Pancreas (tissue), 10 donors: ENCODE results near the gene KCNK5. TPM values are rescaled to one million over a fixed set of nuclear protein-coding genes. Genes with fewer than 3 reads are reported as not detected.

Experiments
- ATAC-seq, 4 donors: fragments of 200-7000 bp; cut with Tn5 transposase; one replicate each; pipeline versions ENCODE4 v1.8.0 to v1.9.1; 2020; ENCODE audit warnings: mild to moderate bottlenecking in 4 of 4, moderate library complexity in 4 of 4
- DNase-seq, 6 donors: peaks; one replicate each; pipeline ENCODE4 v3.0.0-alpha.2; 2020
- FAIRE-seq: peaks from 2 replicates; lab custom pipeline; 2012; peaks lifted over from hg19 to GRCh38; lab: Jason Lieb, UNC
- H3K27ac ChIP-seq, 4 donors: fragments of 200-600 bp; sonication (generic); 1 replicate in 3 of 4; 2 replicates in 1 of 4; pipeline versions ENCODE4 v1.5.0 to v1.8.0; 2020
- H3K27me3 ChIP-seq, 4 donors: fragments of 200-600 bp; one replicate each; pipeline ENCODE4 v1.8.0; 2021
- H3K36me3 ChIP-seq, 3 donors: fragments of 200-600 bp; sonication (generic) in 1 of 3; one replicate each; pipeline versions ENCODE4 v1.5.0 to v1.8.0; 2020 to 2021
- H3K4me1 ChIP-seq, 3 donors: fragments of 200-600 bp; one replicate each; pipeline ENCODE4 v1.8.0; 2021
- H3K4me3 ChIP-seq, 4 donors: fragments of 200-600 bp; sonication (generic) in 2 of 4; one replicate each; pipeline versions ENCODE4 v1.5.0 to v1.8.0; 2020 to 2021
- H3K9me3 ChIP-seq, 4 donors: fragments of 200-600 bp; one replicate each; pipeline ENCODE4 v1.8.0; 2021
- WGBS, 2 donors: extraction: QIAGEN DNeasy Blood & Tissue Kit; methylation state at CpG; one replicate each; pipeline ENCODE4 v1.1.7; 2013; 5-methylcytosine and 5-hydroxymethylcytosine counted together
- intact Hi-C, 3 donors: fragments of 100-400 bp; cut with DNase I; formaldehyde crosslinking; loops; one replicate each; pipeline versions ENCODE4 v1.11.1 to v1.14.2; 2022
- polyA plus RNA-seq, 2 donors: library from polyadenylated mRNA; stranded (reverse); fragments of 200-250 nt; gene quantifications; one replicate each; pipeline ENCODE4 v1.2.3, GENCODE V29; 2013
- total RNA-seq, 6 donors: library from RNA; stranded (reverse); fragmentation: NEBNext Ultra II Directional in 4 of 6; extraction: Animal tissue kit (Norgen Biotek cat#: 25700) in 4 of 6; gene quantifications; one replicate each; pipeline versions ENCODE4 v1.2.1 to v1.2.4, GENCODE V29; 2021 to 2023
- TF ChIP-seq, protein P1 (sequence below), 4 donors: fragments of 200-600 bp; sonication (generic) in 3 of 4; IDR thresholded peaks; one replicate each; pipeline versions ENCODE4 v1.5.0 to v1.8.0; 2021; ENCODE audit warnings: antibody characterized with exemption in 4 of 4
- donor health status: healthy with polysubstance abuse.
- donor health status: DM: no; HTN: no; CAD: no; lungs with moderate emphysema.
- donor health status: DM: no; HTN: no; CAD: no.
- donor health status: control.
- donor health status: control.
- donor health status: Bipolar disorder and iron deficiency.
- donor health status: DM: yes; HTN: yes; CAD: no.
- donor health status: DM: no; HTN: no; CAD: no.
- donor health status: DM: no; HTN: no; CAD: no.
- donor health status: DM: yes; HTN: yes; CAD: no.

KCNK5 gene
- total and polyA plus RNA-seq, 8 donors = 10.8 to 32.4 (median 19.8) TPM

GRCh38 chr6:39181826-39182225, 47.4 kb downstream of the KCNK5 start:
- TF ChIP-seq, protein P1, sequence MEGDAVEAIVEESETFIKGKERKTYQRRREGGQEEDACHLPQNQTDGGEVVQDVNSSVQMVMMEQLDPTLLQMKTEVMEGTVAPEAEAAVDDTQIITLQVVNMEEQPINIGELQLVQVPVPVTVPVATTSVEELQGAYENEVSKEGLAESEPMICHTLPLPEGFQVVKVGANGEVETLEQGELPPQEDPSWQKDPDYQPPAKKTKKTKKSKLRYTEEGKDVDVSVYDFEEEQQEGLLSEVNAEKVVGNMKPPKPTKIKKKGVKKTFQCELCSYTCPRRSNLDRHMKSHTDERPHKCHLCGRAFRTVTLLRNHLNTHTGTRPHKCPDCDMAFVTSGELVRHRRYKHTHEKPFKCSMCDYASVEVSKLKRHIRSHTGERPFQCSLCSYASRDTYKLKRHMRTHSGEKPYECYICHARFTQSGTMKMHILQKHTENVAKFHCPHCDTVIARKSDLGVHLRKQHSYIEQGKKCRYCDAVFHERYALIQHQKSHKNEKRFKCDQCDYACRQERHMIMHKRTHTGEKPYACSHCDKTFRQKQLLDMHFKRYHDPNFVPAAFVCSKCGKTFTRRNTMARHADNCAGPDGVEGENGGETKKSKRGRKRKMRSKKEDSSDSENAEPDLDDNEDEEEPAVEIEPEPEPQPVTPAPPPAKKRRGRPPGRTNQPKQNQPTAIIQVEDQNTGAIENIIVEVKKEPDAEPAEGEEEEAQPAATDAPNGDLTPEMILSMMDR (IDR thresholded peaks at IDR 0.05) = no peak
- Histone ChIP-seq H3K27ac (no peak overlapping the region), H3K4me1 (peaks cover 0 to 12% (median 0%) of the 10 kb centered on the region in 3 donors), H3K27me3 (no peaks in the 10 kb centered on the region), H3K36me3 (no peaks in the 10 kb centered on the region), H3K4me3 (no peak overlapping the region), H3K9me3 (no peaks in the 10 kb centered on the region)
- no peak for ATAC-seq
- intact Hi-C loops = no loop called here
- peak in 1 of 6 donors; percentile 13 for DNase-seq
- no peak for FAIRE-seq
- 92 to 95% methylated on average over 4 of the region's 4 CpGs for WGBS, 2 donors

DNA sequence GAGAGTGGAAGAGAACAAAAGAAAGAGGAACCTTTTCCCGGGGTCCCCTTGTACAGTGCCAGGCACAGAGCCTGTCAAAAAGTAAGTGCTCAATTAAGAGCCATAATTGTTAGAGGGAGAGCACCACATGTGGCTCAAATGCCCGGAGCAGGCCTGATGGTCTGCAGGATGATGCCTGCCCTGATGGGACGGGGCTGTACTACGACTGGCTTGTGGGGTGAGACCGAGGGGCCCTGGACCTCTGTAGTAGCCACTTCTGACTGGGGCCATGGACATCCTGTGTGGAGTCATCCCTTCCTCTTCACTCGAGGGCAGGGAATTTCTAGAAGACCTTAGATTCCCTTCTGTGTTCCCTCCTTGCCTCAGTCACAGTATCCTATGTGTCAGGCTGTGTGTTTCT, 47.9 kb downstream of the KCNK5 start:
- intact Hi-C loops = no loop called here
- H3K4me1 ChIP-seq = peaks cover 0 to 12% (median 0%) of the 10 kb centered on the region in 3 donors
- ATAC-seq (no peak), FAIRE-seq (no peak), DNase-seq (peak in 1 of 6 donors; percentile 22)
- 81 to 90% methylated on average over 6 of the region's 6 CpGs for WGBS, 2 donors
- no peaks in the 10 kb centered on the region for H3K9me3 ChIP-seq
- TF ChIP-seq, protein P1 (IDR thresholded peaks at IDR 0.05) = no peak
- H3K4me3 ChIP-seq = no peak overlapping the region
- no peak overlapping the region for H3K27ac ChIP-seq
- H3K36me3 ChIP-seq = no peaks in the 10 kb centered on the region
- no peaks in the 10 kb centered on the region for H3K27me3 ChIP-seq

GRCh38 chr6:39178804-39179203, 50.5 kb downstream of the KCNK5 start:
- FAIRE-seq (no peak), ATAC-seq (no peak), DNase-seq (no peak)
- intact Hi-C loops = no loop called here
- no peaks in the 10 kb centered on the region for H3K4me1 ChIP-seq
- 53 to 65% methylated on average over 4 of the region's 4 CpGs for WGBS, 2 donors
- H3K27me3 ChIP-seq = no peaks in the 10 kb centered on the region
- no peaks in the 10 kb centered on the region for H3K9me3 ChIP-seq
- no peaks in the 10 kb centered on the region for H3K36me3 ChIP-seq
- TF ChIP-seq, protein P1 (IDR thresholded peaks at IDR 0.05) = no peak
- no peak overlapping the region for H3K4me3 ChIP-seq
- no peak overlapping the region for H3K27ac ChIP-seq

GRCh38 chr6:39178235-39178634, 51.0 kb downstream of the KCNK5 start:
- intact Hi-C loops = no loop called here
- DNase-seq = peak in 1 of 6 donors; percentile 12
- no peaks in the 10 kb centered on the region for H3K36me3 ChIP-seq
- no peak for ATAC-seq
- TF ChIP-seq, protein P1 (IDR thresholded peaks at IDR 0.05) = no peak
- WGBS, 2 donors = 91 to 92% methylated on average over 8 of the region's 8 CpGs
- no peaks in the 10 kb centered on the region for H3K9me3 ChIP-seq
- no peaks in the 10 kb centered on the region for H3K4me1 ChIP-seq
- H3K27ac ChIP-seq = no peak overlapping the region
- no peaks in the 10 kb centered on the region for H3K27me3 ChIP-seq
- H3K4me3 ChIP-seq = no peak overlapping the region
- no peak for FAIRE-seq

DNA sequence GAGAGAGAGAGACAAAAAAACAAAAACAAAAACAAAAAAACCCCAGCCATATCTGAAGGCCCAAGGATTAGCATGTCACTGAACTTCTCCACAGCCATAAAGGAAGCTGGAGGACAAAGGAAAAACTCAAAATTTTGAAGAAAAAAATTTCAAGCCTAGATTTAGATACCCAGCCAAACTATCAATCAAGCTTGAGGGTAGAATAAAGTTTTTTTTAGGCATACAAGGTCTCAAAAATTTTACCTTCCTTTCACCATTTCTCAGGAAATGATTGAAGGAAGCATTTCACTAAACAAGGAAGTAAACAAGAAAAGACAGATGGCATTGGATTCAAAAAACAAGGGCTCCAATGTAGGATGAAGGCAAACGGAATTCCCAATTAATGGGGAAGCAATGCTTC, 52.1 kb downstream of the KCNK5 start:
- Histone ChIP-seq H3K27me3 (no peaks in the 10 kb centered on the region), H3K4me1 (no peaks in the 10 kb centered on the region), H3K27ac (no peak overlapping the region), H3K4me3 (no peak overlapping the region), H3K9me3 (no peaks in the 10 kb centered on the region), H3K36me3 (no peaks in the 10 kb centered on the region)
- TF ChIP-seq, protein P1 (IDR thresholded peaks at IDR 0.05) = no peak
- 88 to 89% methylated on average over 1 of the region's 1 CpG for WGBS, 2 donors
- ATAC-seq = no peak
- DNase-seq = no peak
- intact Hi-C loops = no loop called here
- FAIRE-seq = no peak
